OCI-LY3 (cell line): ENCODE data around the gene PATJ.

Experiments
- H2AFZ ChIP-seq: fragments of 200-600, 300-600 bp; shearing (Covaris generic); 2 replicates; pipeline ENCODE4 v1.6.0; 2014; ENCODE audit warnings: antibody characterized with exemption, low read depth, low read length
- H3K27ac ChIP-seq: fragments of 200-600, 300-600 bp; sonication (generic); 2 replicates; pipeline ENCODE4 v1.5.1; 2014; ENCODE audit warnings: mild to moderate bottlenecking, low read length, moderate library complexity, mixed read lengths
- H3K27me3 ChIP-seq: fragments of 200-600, 300-600 bp; sonication (generic); 2 replicates; pipeline ENCODE4 v1.6.1; 2014; ENCODE audit warnings: low read depth, low read length, mixed read lengths
- H3K36me3 ChIP-seq: fragments of 200-600, 300-600 bp; sonication (generic); replicated peaks from 2 replicates; pipeline ENCODE3; 2014; ENCODE audit warnings: low read depth, low read length, mixed read lengths
- H3K4me1 ChIP-seq: fragments of 300-600, 200-600 bp; sonication (generic); 2 replicates; pipeline ENCODE4 v1.6.1; 2014; ENCODE audit warnings: low read length, mixed read lengths
- H3K4me2 ChIP-seq: fragments of 200-600, 300-600 bp; sonication (generic); 2 replicates; pipeline ENCODE4 v1.6.1; 2014; ENCODE audit warnings: low read length, mixed read lengths
- H3K4me3 ChIP-seq: fragments of 300-600, 200-600 bp; sonication (generic); 2 replicates; pipeline ENCODE4 v1.5.1; 2014; ENCODE audit warnings: antibody characterized with exemption, mild to moderate bottlenecking, low read length, moderate library complexity
- H3K79me2 ChIP-seq: fragments of 300-600, 200-600 bp; shearing (Covaris generic); 2 replicates; pipeline ENCODE4 v1.6.1; 2014; ENCODE audit warnings: mild to moderate bottlenecking, low read length, mixed read lengths
- H3K9ac ChIP-seq: fragments of 300-600, 200-600 bp; shearing (Covaris generic); 2 replicates; pipeline ENCODE4 v1.6.0; 2014; ENCODE audit warnings: mild to moderate bottlenecking, low read length, moderate library complexity
- H3K9me3 ChIP-seq: fragments of 200-600, 300-600 bp; shearing (Covaris generic); 2 replicates; pipeline ENCODE4 v1.6.1; 2014; ENCODE audit warnings: low read length, mixed read lengths; ENCODE audit not compliant: insufficient read depth
- H4K20me1 ChIP-seq: fragments of 200-600, 300-600 bp; sonication (generic); 2 replicates; pipeline ENCODE4 v1.6.1; 2016; ENCODE audit warnings: low read length, mixed read lengths; ENCODE audit not compliant: insufficient read depth
- EZH2phosphoT487 ChIP-seq: fragments of 200-600 bp; shearing (Covaris generic); IDR thresholded peaks from 2 replicates; pipeline ENCODE4 v1.6.1; 2018; ENCODE audit warnings: antibody characterized with exemption, mixed run types, low read depth
- TF ChIP-seq, protein P1 (sequence below): fragments of 200-600, 300-600 bp; sonication (generic); IDR thresholded peaks from 2 replicates; pipeline ENCODE4 v1.5.1; 2014; ENCODE audit warnings: antibody characterized with exemption, low read length, low read depth

PATJ gene

DNA sequence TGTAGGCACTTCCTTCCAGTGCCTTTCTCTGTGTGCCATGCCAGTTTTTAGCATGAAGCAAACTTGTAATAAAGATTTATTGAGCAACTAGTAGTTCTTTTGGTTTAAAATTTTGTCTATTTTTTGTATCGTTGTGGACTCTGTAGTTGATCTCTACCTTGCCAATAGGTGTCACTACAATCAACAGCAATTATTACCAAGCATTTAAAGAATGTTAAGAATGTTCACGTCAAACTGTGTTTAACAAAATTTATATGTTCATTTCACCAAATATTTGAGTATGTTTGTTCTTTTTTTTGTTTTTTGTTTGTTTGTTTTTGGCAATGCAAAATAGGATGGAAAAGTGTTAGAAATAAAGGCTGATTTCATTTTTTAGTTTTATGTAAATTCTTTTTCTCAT lies 208.1 kb downstream of the PATJ start:
- H2AFZ ChIP-seq: no peak overlapping the region
- H3K36me3 ChIP-seq: no peaks in the 10 kb centered on the region
- no peaks in the 10 kb centered on the region for H3K79me2 ChIP-seq
- H3K9me3 ChIP-seq: no peaks in the 10 kb centered on the region
- H3K4me1 ChIP-seq: no peaks in the 10 kb centered on the region
- no peak overlapping the region for H3K27ac ChIP-seq
- no peaks in the 10 kb centered on the region for H3K27me3 ChIP-seq
- H4K20me1 ChIP-seq: no peaks in the 10 kb centered on the region
- TF ChIP-seq, protein P1, sequence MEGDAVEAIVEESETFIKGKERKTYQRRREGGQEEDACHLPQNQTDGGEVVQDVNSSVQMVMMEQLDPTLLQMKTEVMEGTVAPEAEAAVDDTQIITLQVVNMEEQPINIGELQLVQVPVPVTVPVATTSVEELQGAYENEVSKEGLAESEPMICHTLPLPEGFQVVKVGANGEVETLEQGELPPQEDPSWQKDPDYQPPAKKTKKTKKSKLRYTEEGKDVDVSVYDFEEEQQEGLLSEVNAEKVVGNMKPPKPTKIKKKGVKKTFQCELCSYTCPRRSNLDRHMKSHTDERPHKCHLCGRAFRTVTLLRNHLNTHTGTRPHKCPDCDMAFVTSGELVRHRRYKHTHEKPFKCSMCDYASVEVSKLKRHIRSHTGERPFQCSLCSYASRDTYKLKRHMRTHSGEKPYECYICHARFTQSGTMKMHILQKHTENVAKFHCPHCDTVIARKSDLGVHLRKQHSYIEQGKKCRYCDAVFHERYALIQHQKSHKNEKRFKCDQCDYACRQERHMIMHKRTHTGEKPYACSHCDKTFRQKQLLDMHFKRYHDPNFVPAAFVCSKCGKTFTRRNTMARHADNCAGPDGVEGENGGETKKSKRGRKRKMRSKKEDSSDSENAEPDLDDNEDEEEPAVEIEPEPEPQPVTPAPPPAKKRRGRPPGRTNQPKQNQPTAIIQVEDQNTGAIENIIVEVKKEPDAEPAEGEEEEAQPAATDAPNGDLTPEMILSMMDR: peak; percentile 51
- TF ChIP-seq EZH2phosphoT487: no peak
- H3K9ac ChIP-seq: no peak overlapping the region
- H3K4me3 ChIP-seq: no peak overlapping the region
- H3K4me2 ChIP-seq: no peak overlapping the region

DNA sequence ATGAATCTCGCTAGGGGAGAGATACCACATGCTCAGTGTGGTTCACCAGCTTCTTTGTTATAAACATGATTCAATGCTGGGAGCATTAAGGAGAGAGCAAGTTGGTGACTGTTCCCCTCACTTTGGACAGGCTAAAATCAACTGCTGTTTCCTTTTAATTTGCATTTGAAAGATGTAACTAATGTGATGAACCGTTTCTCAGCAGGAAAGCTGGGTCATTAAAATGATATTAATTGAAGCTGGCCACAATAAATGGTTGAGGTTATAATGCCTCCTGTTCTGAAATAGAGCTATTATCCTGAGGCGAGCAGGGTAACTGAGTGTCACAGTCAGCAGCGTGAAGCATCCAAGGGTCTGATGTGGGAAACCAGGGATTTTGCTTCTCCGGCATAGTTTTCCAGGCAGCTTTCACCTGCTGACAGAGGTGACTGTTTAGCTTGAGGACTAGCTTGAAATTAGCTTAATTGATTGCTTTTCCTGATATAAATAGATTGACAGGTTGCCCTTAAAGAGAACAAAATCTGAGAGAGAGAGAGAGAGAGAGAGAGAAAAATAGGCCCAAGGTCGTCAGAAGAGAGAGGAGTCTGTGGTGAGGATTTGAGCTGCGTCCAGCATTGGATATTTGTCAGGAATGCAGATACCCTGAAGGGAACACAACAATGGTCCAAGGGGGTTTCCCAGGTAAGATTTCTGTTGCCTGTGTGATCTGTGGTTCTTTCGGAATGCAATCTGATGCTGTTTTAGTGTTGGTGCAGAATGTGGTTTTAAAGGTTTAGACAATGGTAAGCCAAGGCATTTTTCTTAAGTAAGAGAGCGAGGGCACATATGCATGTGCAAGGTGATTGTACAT lies 209.7 kb downstream of the PATJ start:
- Histone ChIP-seq H3K4me2 (no peak overlapping the region), H3K79me2 (no peaks in the 10 kb centered on the region), H3K9ac (no peak overlapping the region), H2AFZ (no peak overlapping the region), H3K27me3 (no peaks in the 10 kb centered on the region), H3K36me3 (no peaks in the 10 kb centered on the region), H3K27ac (no peak overlapping the region), H4K20me1 (no peaks in the 10 kb centered on the region), H3K4me3 (no peak overlapping the region), H3K4me1 (no peaks in the 10 kb centered on the region), H3K9me3 (no peaks in the 10 kb centered on the region)
- TF ChIP-seq, protein P1: no peak

DNA sequence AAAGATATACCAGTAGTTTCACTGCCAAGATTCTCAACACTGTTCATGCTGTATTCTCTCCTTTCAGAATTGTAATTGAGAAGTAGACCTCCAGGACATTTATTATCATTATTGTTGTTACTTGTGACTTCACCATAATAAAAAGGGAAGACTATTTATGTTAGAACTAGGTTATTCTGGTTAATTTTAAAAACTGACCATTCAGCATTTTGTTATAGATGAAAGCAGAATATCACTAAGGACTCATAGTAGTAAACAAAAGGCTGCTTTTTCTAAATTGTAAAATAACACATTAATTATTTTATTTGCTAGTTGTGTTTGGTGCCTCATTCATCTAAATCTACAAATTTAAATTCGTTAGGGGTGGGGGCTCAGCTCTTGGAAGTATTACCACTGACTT lies 210.4 kb downstream of the PATJ start:
- TF ChIP-seq, protein P1: no peak
- TF ChIP-seq EZH2phosphoT487: no peak
- no peaks in the 10 kb centered on the region for H3K9me3 ChIP-seq
- H3K27ac ChIP-seq: no peak overlapping the region
- H3K79me2 ChIP-seq: no peaks in the 10 kb centered on the region
- H3K4me1 ChIP-seq: no peaks in the 10 kb centered on the region
- no peak overlapping the region for H3K4me3 ChIP-seq
- no peak overlapping the region for H3K9ac ChIP-seq
- no peaks in the 10 kb centered on the region for H4K20me1 ChIP-seq
- H2AFZ ChIP-seq: no peak overlapping the region
- H3K36me3 ChIP-seq: no peaks in the 10 kb centered on the region
- H3K4me2 ChIP-seq: no peak overlapping the region
- H3K27me3 ChIP-seq: no peaks in the 10 kb centered on the region

- Histone ChIP-seq H3K79me2 (no peaks in the 10 kb centered on the region), H3K9ac (no peak overlapping the region), H3K4me3 (no peak overlapping the region)
Measured at GRCh38 chr1:61953076-61953789, 211.0 kb downstream of the PATJ start.

More at GRCh38 chr1:61953076-61953789, 211.0 kb downstream of the PATJ start:
- TF ChIP-seq EZH2phosphoT487: no peak
- TF ChIP-seq, protein P1: no peak
- Histone ChIP-seq H3K9me3 (no peaks in the 10 kb centered on the region), H3K4me1 (no peaks in the 10 kb centered on the region), H3K36me3 (no peaks in the 10 kb centered on the region), H3K4me2 (no peak overlapping the region), H4K20me1 (no peaks in the 10 kb centered on the region), H3K27me3 (no peaks in the 10 kb centered on the region), H2AFZ (no peak overlapping the region), H3K27ac (no peak overlapping the region)
